Measurements from ENCODE around the gene A1BG. TPM values are rescaled to one million over a fixed set of nuclear protein-coding genes. Genes with fewer than 3 reads are reported as not detected.
A peak's percentile ranks its signal among the peaks of the same experiment; 100 is the strongest.

Gene A1BG
- total and polyA plus RNA-seq, 2 of the 13 experiments (the other 11 are each of a cell fraction or from before 2014, with no cell fraction given): 14.7 to 41.4 TPM

GRCh38 chr19:58362272-58362994, 9.1 kb upstream of the A1BG start, which contains the start of gene ZNF497 (continued):
- TF ChIP-seq ZNF609 (CRISPR knock-in tag; IDR thresholded peaks at IDR 0.05; ENCODE audit: borderline replicate concordance) (0 out of 2 replicates have a peak, but pooled peaks have one; percentile 22), ZNF550 (CRISPR knock-in tag; IDR thresholded peaks at IDR 0.05; ENCODE audit: borderline replicate concordance) (no peak), POGK (CRISPR knock-in tag; conservative IDR thresholded peaks at IDR 0.05) (peak; percentile 69), ZNF710 (CRISPR knock-in tag; IDR thresholded peaks at IDR 0.05; ENCODE audit: borderline replicate concordance) (no peak), NFE2 (CRISPR knock-in tag; IDR thresholded peaks at IDR 0.05) (no peak), SMAD3 (CRISPR knock-in tag; IDR thresholded peaks at IDR 0.05) (peak; percentile 21), ISX (CRISPR knock-in tag; conservative IDR thresholded peaks at IDR 0.05) (0 out of 2 replicates have a peak, but pooled peaks have one; percentile 46), NCOA2 (CRISPR knock-in tag; IDR thresholded peaks at IDR 0.05) (no peak; the same call in 1 of the 2 replicates), ZNF572 (CRISPR knock-in tag; IDR thresholded peaks at IDR 0.05) (no peak), ZNF576 (CRISPR knock-in tag; IDR thresholded peaks at IDR 0.05) (0 out of 2 replicates have a peak, but pooled peaks have one; percentile 19), FOXK2 (IDR thresholded peaks at IDR 0.05) (no peak), REPIN1 (CRISPR knock-in tag; IDR thresholded peaks at IDR 0.05; ENCODE audit: borderline replicate concordance, low read depth) (peak; percentile 32; the same call in 1 of the 2 replicates), KAT7 (CRISPR knock-in tag; IDR thresholded peaks at IDR 0.05; ENCODE audit: borderline replicate concordance) (peak; percentile 63; the same call in 1 of the 2 replicates), ATF6 (CRISPR knock-in tag; conservative IDR thresholded peaks at IDR 0.05) (no peak; the same call in 1 of the 2 replicates), TFDP1 (CRISPR knock-in tag; IDR thresholded peaks at IDR 0.05; ENCODE audit: borderline replicate concordance) (peak; percentile 84), THAP11 (CRISPR knock-in tag; IDR thresholded peaks at IDR 0.05) (peak; percentile 96)
